T-helper 9 cell (primary cell): Measurements from ENCODE around the gene ZSCAN16.

Experiments
- DNase-seq: peaks from one replicate; pipeline ENCODE4 v3.0.0-alpha.2; 2020

The ZSCAN16 gene

GRCh38 chr6:28134015-28134414 lies 9.6 kb downstream of the ZSCAN16 start:
- DNase-seq = no peak

GRCh38 chr6:28134716-28135115 lies 10.3 kb downstream of the ZSCAN16 start:
- DNase-seq = no peak

GRCh38 chr6:28135393-28135792 lies 11.0 kb downstream of the ZSCAN16 start:
- DNase-seq = no peak

GRCh38 chr6:28136585-28137504 lies 12.4 kb downstream of the ZSCAN16 start:
- DNase-seq = peak; percentile 51

- no peak for DNase-seq
These were observed 13.1 kb downstream of the ZSCAN16 start for GRCh38 chr6:28137505-28137981.

- DNase-seq = no peak
These were observed 15.6 kb downstream of the ZSCAN16 start for GRCh38 chr6:28139860-28140543.

- DNase-seq = no peak
These were observed 16.2 kb downstream of the ZSCAN16 start for GRCh38 chr6:28140616-28141015.

- peak; percentile 58 for DNase-seq
These were observed 17.3 kb downstream of the ZSCAN16 start, which contains the start of gene ZKSCAN8 for GRCh38 chr6:28141500-28142329. Gene ZKSCAN8, plus strand, starts transcription at chr6:28141883. Its CDS starts 6,525 bp downstream, at chr6:28148408.

- DNase-seq = no peak
These were observed 18.0 kb downstream of the ZSCAN16 start for GRCh38 chr6:28142446-28142845.

- no peak for DNase-seq
These were observed 20.8 kb downstream of the ZSCAN16 start for GRCh38 chr6:28145231-28145630.

GRCh38 chr6:28152531-28152930 lies 28.1 kb downstream of the ZSCAN16 start:
- no peak for DNase-seq

GRCh38 chr6:28153546-28153945 lies 29.1 kb downstream of the ZSCAN16 start:
- no peak for DNase-seq

- no peak for DNase-seq
These were observed 29.9 kb downstream of the ZSCAN16 start for GRCh38 chr6:28154357-28154756.

GRCh38 chr6:28158318-28158717 lies 33.9 kb downstream of the ZSCAN16 start:
- DNase-seq = no peak

- no peak for DNase-seq
These were observed 34.7 kb downstream of the ZSCAN16 start for GRCh38 chr6:28159029-28159607.

GRCh38 chr6:28160233-28160632 lies 35.8 kb downstream of the ZSCAN16 start:
- no peak for DNase-seq

GRCh38 chr6:28161410-28162079 lies 37.1 kb downstream of the ZSCAN16 start:
- peak; percentile 72 for DNase-seq

- no peak for DNase-seq
These were observed 41.2 kb downstream of the ZSCAN16 start for GRCh38 chr6:28165563-28165962.

GRCh38 chr6:28167068-28167467 lies 42.7 kb downstream of the ZSCAN16 start:
- no peak for DNase-seq

- no peak for DNase-seq
These were observed 43.5 kb downstream of the ZSCAN16 start for GRCh38 chr6:28167926-28168325.

- DNase-seq = no peak
These were observed 46.9 kb downstream of the ZSCAN16 start for GRCh38 chr6:28171271-28171670.

GRCh38 chr6:28172006-28172405 lies 47.6 kb downstream of the ZSCAN16 start:
- DNase-seq = no peak
